LNCaP clone FGC (cell line): Measurements from ENCODE around the gene PARD6G.

Source experiments
- DNase-seq: peaks from one replicate; pipeline ENCODE4 v3.0.0-alpha.2; 2011; ENCODE audit warnings: low read depth
- H3K4me3 ChIP-seq: 2 replicates; pipeline ENCODE4 v1.5.1; 2011; ENCODE audit warnings: mild to moderate bottlenecking, low read depth, low read length, control low read depth
- CTCF ChIP-seq: IDR thresholded peaks from 2 replicates; pipeline ENCODE4 v1.5.1; 2012; ENCODE audit warnings: mild to moderate bottlenecking; ENCODE audit not compliant: control insufficient read depth, insufficient read depth; ENCODE audit errors: extremely low read depth

The PARD6G gene

DNA sequence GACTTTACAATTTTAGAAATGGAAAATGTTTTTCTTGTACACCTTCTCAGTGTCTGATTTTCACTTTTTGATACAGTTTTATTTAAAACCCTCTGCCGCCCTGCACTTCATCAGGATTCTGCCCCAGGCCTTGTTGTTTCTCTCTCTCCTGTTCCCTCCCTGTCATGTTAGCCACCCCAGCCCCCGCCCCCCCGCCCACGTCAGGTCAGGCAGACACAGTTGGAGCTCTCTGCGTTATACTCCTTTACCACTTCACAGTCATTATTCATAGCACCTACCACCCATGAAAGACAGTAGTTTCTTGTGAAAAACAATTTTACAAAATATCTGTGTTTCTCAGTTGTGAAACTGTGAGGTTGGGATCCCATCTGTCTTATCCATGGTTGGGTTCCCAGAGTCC lies 116.8 kb downstream of the PARD6G start:
- no peak for DNase-seq
- TF ChIP-seq CTCF = no peak
- H3K4me3 ChIP-seq = no peak overlapping the region

DNA sequence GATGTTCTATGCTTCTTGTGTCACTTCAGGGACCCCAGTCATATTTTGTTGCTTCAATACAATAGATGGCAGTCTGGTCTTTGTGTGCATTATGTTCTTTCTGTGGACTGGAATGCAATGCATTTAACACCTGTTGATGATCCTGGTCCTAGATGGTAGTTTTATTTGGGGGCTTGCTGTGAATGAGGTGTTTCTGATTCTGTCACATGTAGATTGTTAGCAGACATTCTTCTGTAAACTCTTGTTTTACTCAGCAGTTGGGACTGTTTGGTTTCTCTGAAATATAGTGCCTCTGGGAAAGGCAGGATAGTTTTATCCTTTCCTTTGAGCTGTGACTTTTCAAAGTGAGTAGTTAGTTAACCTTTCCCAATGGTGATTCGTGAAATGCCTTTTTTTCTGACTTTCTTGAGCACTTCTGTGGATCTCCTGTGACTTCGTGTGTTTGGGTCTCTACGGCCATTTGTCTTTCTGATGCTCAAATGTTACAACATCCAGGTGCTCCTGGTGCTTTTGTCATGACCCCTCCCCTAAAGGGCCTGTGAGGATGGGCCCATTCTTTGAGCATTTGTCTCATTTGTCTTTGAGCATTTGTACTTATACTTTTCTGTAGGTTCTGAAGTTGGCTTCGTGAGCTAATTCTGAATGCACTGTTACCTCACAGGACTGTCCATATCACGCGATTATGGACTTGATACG lies 117.5 kb downstream of the PARD6G start:
- TF ChIP-seq CTCF = no peak
- no peak overlapping the region for H3K4me3 ChIP-seq
- no peak for DNase-seq

- no peak for TF ChIP-seq CTCF
- no peak overlapping the region for H3K4me3 ChIP-seq
- no peak for DNase-seq
Observed at GRCh38 chr18:80127635-80128034, 119.7 kb downstream of the PARD6G start.

DNA sequence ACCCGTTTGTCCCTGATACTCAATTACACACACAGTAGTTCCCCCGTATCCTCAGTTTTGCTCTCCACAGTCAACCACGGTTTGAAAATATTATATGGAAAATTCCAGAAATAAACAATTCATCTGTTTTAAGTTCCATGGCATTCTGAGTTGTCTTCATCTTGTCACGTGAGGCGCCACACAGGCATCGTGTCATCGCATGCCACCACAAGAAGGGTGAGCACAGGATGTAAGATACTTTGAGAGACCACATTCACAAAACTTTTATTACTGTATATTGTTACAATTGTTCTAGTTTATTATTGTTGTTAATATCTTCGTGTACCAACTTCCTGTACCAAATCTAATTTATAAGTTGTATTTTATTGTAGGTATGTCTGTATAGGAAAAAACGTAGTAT lies 120.5 kb downstream of the PARD6G start:
- DNase-seq = no peak
- no peak overlapping the region for H3K4me3 ChIP-seq
- no peak for TF ChIP-seq CTCF

GRCh38 chr18:80124131-80124530 lies 123.2 kb downstream of the PARD6G start:
- no peak overlapping the region for H3K4me3 ChIP-seq
- no peak for DNase-seq
- no peak for TF ChIP-seq CTCF

DNA sequence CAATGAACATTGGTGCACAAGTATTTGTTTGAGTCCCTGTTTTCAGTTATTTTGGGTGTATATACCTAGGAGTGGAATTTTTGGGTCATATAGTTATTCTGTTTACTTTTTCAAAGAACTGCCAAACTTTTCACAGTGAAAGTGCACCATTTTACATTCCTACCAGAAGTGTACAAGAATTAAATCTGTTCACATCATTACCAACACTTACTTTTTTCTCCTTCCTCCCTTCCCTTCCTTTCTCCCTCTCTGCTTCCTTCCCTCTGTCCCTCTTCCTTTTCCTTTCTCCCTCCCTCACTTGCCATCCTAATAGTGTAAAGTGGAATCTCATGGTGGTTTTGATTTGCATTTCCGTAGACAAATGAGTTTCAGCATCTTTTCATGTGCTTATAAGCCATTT lies 126.4 kb downstream of the PARD6G start:
- DNase-seq = no peak
- no peak overlapping the region for H3K4me3 ChIP-seq
- no peak for TF ChIP-seq CTCF

DNA sequence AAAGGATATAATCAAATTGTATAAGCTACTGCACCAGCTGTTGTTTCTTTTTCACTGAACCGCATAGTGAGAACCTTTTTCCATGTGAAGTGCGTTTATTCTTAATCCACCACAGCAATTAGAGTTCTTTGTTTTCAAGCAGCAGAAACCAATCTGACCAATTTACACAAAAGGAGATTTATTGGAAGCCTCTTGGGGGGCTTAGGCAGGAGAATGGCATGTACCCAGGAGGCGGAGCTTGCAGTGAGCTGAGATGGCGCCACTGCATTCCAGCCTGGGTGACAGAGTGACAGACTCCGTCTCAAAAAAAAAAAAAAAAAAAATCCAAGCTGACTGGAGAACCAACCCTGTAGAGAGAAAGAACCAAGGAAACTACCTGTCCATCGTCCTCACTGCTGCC lies 128.2 kb downstream of the PARD6G start:
- no peak for DNase-seq
- TF ChIP-seq CTCF = no peak
- no peak overlapping the region for H3K4me3 ChIP-seq
